WTC11 (cell line): ENCODE data around the gene TOB1. TPM values are rescaled to one million over a fixed set of nuclear protein-coding genes. Genes with fewer than 3 reads are reported as not detected.
A peak's percentile ranks its signal among the peaks of the same experiment; 100 is the strongest.

Experiments
- ATAC-seq: fragments of 200-7000 bp; cut with Tn5 transposase; 2 replicates; pipeline ENCODE4 v1.10.0; 2021; ENCODE audit warnings: mild to moderate bottlenecking, moderate library complexity
- CTCF ChIA-PET: fragments of 300-600 bp; sonication (Branson Sonifier 250); formaldehyde crosslinking; loops from one replicate; lab custom pipeline; 2021; ENCODE audit warnings: antibody characterized with exemption; lab: Charles Lee
- POLR2A ChIA-PET: fragments of 350-600 bp; sonication (Branson Sonifier 250); formaldehyde crosslinking; loops from one replicate; lab custom pipeline; 2021; ENCODE audit warnings: antibody characterized with exemption; lab: Charles Lee
- DNase-seq: peaks from one replicate; pipeline ENCODE4 v3.0.0; 2021; ENCODE audit warnings: low spot score
- H3K27ac Mint-ChIP-seq: 2 replicates; pipeline ENCODE4 v1.8.0; 2021; ENCODE audit warnings: mixed read lengths
- H3K27me3 Mint-ChIP-seq: 2 replicates; pipeline ENCODE4 v1.8.0; 2021; ENCODE audit warnings: low read depth, mild to moderate bottlenecking, moderate library complexity, mixed read lengths
- H3K36me3 Mint-ChIP-seq: 2 replicates; pipeline ENCODE4 v1.8.0; 2021; ENCODE audit warnings: mixed read lengths
- H3K4me1 Mint-ChIP-seq: 2 replicates; pipeline ENCODE4 v1.8.0; 2022; ENCODE audit warnings: mixed read lengths
- H3K4me3 Mint-ChIP-seq: 2 replicates; pipeline ENCODE4 v1.8.0; 2021; ENCODE audit warnings: mild to moderate bottlenecking, moderate library complexity, mixed read lengths
- H3K9me3 Mint-ChIP-seq: 2 replicates; pipeline ENCODE4 v1.8.0; 2021; ENCODE audit warnings: mixed read lengths
- E2F1 ChIP-seq: sonication (generic); formaldehyde crosslinking; IDR thresholded peaks from 2 replicates; pipeline ENCODE4 v1.8.0; 2022; ENCODE audit warnings: mild to moderate bottlenecking, missing genetic modification reagents
- ELF4 ChIP-seq: sonication (generic); formaldehyde crosslinking; IDR thresholded peaks from 2 replicates; pipeline ENCODE4 v1.8.1; 2022; ENCODE audit warnings: low read depth, mild to moderate bottlenecking, moderate library complexity, missing genetic modification reagents
- EMX1 ChIP-seq: fragments of 250-450 bp; sonication (Bioruptor Pico); IDR thresholded peaks from 2 replicates; pipeline ENCODE4 v1.8.0; 2021; ENCODE audit warnings: mild to moderate bottlenecking
- FOXK1 ChIP-seq: sonication (generic); formaldehyde crosslinking; IDR thresholded peaks from 2 replicates; pipeline ENCODE4 v1.8.0; 2022; ENCODE audit warnings: mild to moderate bottlenecking, moderate library complexity, missing genetic modification reagents
- GRHL2 ChIP-seq: fragments of 250-450 bp; sonication (Bioruptor Pico); IDR thresholded peaks from 2 replicates; pipeline ENCODE4 v1.8.0; 2022; ENCODE audit warnings: mild to moderate bottlenecking, moderate library complexity; ENCODE audit not compliant: insufficient replicate concordance, severe bottlenecking
- IRF1 ChIP-seq: sonication (generic); formaldehyde crosslinking; IDR thresholded peaks from 2 replicates; pipeline ENCODE4 v1.8.0; 2023; ENCODE audit warnings: missing genetic modification reagents
- NFATC4 ChIP-seq: fragments of 250-450 bp; sonication (Bioruptor Pico); IDR thresholded peaks from 2 replicates; pipeline ENCODE4 v1.9.0; 2021; ENCODE audit warnings: mild to moderate bottlenecking
- TEAD1 ChIP-seq: sonication (generic); formaldehyde crosslinking; IDR thresholded peaks from 2 replicates; pipeline ENCODE4 v1.8.0; 2022; ENCODE audit warnings: mild to moderate bottlenecking, missing genetic modification reagents
- TP53 ChIP-seq: sonication (generic); formaldehyde crosslinking; IDR thresholded peaks from 2 replicates; pipeline ENCODE4 v1.8.1; 2023; ENCODE audit warnings: mild to moderate bottlenecking, missing genetic modification reagents
- USF2 ChIP-seq: sonication (generic); formaldehyde crosslinking; IDR thresholded peaks from 2 replicates; pipeline ENCODE4 v1.8.1; 2023; ENCODE audit warnings: mild to moderate bottlenecking, missing genetic modification reagents, moderate library complexity
- ZNF317 ChIP-seq: sonication (generic); formaldehyde crosslinking; IDR thresholded peaks from 2 replicates; pipeline ENCODE4 v1.8.1; 2023; ENCODE audit warnings: low read depth, mild to moderate bottlenecking, moderate library complexity, missing genetic modification reagents, borderline replicate concordance
- ZNF423 ChIP-seq: fragments of 250-450 bp; sonication (Bioruptor Pico); IDR thresholded peaks from 2 replicates; pipeline ENCODE4 v2.1.2; 2022; ENCODE audit warnings: mild to moderate bottlenecking, moderate library complexity
- total RNA-seq: library from RNA; stranded (reverse); gene quantifications from 3 replicates; pipeline ENCODE4 v1.2.3, GENCODE V29; 2021
- TF ChIP-seq, protein P1 (sequence below): fragments of 250-450 bp; sonication (Bioruptor Pico); conservative IDR thresholded peaks from 2 replicates; pipeline ENCODE4 v1.9.0; 2021; ENCODE audit warnings: mild to moderate bottlenecking
- TF ChIP-seq, protein P2 (sequence below): sonication (generic); formaldehyde crosslinking; IDR thresholded peaks from 2 replicates; pipeline ENCODE4 v1.8.1; 2022; ENCODE audit warnings: mild to moderate bottlenecking, missing genetic modification reagents, moderate library complexity, borderline replicate concordance

TOB1 gene
- total RNA-seq, 1 experiment from 2014 or later: 36.0 TPM

DNA sequence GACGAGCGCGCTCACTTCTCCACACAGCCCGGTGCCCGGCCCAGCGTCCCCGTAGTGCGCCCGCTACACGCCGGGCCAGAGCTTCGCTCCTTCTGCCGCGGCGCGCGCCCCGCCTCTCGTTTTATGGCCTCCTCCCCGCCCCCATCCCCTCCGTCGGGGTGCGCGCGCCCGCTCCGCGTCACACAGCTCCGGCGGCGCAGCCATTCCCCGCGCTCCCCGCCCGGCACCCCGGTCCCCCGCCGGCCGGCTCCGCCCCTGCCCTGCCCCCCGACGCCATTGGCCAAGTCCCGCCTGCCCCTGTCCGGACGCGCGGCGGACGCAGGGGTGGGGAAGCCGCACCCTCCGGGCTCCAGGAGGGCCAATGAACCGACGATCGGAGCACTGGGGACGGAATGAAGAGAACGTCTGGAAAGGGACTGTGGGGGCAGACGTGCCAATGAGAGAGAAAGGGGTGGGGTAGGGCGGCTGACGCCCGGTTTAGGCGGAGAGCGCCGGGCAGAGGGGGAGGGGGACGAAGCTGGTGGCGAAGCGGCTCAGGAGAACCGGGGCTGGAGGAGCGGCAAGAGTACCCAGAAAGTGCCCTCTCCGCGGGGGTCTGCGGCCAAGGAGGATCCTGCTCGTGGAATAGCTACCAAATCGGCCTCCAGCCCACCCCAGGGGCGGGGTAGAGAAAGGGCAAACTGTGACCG is at the start of gene TOB1 (continued):
- TF ChIP-seq, protein P1, sequence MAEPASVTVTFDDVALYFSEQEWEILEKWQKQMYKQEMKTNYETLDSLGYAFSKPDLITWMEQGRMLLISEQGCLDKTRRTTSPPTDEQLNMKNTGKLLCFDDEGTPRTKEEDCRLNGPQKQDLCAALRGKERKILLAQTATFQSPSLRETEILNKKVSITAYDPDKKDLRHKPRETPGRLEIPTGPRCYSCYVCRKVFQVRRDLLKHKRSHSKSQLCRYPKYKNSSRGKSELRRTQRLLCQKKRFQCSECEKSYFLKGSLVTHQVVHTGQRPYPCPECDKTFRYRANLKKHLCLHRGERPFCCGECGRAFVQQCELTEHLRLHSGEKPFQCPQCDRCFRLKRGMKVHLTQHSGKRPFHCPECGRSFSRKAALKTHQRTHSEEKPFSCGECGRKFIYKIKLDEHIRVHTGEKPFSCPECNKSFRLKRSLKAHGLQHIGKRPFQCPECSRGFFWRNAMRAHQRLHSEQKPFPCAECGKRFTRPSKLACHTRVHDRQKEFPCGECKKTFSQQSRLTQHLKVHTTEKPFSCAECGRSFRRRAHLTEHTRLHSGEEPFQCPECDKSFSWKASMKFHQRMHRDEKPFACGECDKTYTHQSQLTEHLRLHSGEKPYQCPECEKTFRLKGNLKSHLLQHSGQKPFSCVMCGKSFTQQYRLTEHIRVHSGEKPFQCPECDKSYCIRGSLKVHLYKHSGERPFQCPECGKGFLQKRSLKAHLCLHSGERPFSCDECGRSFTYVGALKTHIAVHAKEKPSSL (CRISPR knock-in tag): no peak

GRCh38 chr17:50914505-50915063 is 48.4 kb upstream of the TOB1 start:
- POLR2A ChIA-PET: interaction anchor here (0.6 to 0.9 kb wide), 3 partner anchors 12 to 49 kb away, joined by 3 to 5 read pairs (median 3); partner anchors contain the start of gene TOB1
- TF ChIP-seq IRF1 (CRISPR knock-in tag): no peak
- TF ChIP-seq ZNF423: 0 out of 2 replicates have a peak, but pooled peaks have one; percentile 5
- TF ChIP-seq TP53 (CRISPR knock-in tag): no peak
- TF ChIP-seq EMX1 (CRISPR knock-in tag): no peak
- ATAC-seq: 0 out of 2 replicates have a peak, but pooled peaks have one; percentile 5

DNA sequence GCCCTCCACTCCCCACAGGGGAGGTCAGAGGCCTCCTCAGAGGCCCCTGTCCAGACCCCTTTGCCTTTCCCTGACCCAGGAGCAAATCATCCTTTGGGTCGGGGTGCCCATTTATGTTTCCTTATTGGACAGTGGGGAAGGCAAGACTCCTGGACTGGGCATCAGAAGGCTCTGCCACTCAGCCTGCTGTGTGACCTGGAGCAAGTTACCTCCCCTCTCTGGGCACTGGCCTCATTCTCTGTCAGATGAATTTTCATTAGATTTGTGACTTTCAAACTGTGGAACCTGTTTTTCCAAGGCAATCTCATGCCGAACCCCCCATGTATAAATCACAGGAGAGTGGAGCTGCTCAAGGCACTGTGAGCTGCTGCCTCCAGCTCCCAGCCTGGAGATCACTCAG is 47.0 kb upstream of the TOB1 start:
- Mint-ChIP-seq H3K36me3 (no peaks in the 10 kb centered on the region), H3K4me3 (no peak overlapping the region)
- TF ChIP-seq ELF4 (CRISPR knock-in tag) (no peak), ZNF317 (CRISPR knock-in tag) (no peak), E2F1 (CRISPR knock-in tag) (no peak), GRHL2 (CRISPR knock-in tag) (no peak), TEAD1 (CRISPR knock-in tag) (no peak)
- TF ChIP-seq, protein P2, sequence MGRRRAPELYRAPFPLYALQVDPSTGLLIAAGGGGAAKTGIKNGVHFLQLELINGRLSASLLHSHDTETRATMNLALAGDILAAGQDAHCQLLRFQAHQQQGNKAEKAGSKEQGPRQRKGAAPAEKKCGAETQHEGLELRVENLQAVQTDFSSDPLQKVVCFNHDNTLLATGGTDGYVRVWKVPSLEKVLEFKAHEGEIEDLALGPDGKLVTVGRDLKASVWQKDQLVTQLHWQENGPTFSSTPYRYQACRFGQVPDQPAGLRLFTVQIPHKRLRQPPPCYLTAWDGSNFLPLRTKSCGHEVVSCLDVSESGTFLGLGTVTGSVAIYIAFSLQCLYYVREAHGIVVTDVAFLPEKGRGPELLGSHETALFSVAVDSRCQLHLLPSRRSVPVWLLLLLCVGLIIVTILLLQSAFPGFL (CRISPR knock-in tag): no peak
- TF ChIP-seq, all 79 proteins: peak for 0
- POLR2A ChIA-PET: no interaction called here
- no peak for ATAC-seq
- no peaks in the 10 kb centered on the region for H3K9me3 Mint-ChIP-seq
- H3K27me3 Mint-ChIP-seq: no peaks in the 10 kb centered on the region
- no peak overlapping the region for H3K27ac Mint-ChIP-seq
- no peak for DNase-seq
- CTCF ChIA-PET: interaction anchor here (0.7 kb wide), 1 partner anchor 337 kb away, joined by 4 read pairs; no protein-coding TSS in a partner anchor
- peaks cover 64% of the 10 kb centered on the region for H3K4me1 Mint-ChIP-seq

More at GRCh38 chr17:50914505-50915063, 48.4 kb upstream of the TOB1 start:
- DNase-seq: no peak
- CTCF ChIA-PET: interaction anchor here (1.1 kb wide), 1 partner anchor 35 kb away, joined by 5 read pairs; no protein-coding TSS in a partner anchor
- no peaks in the 10 kb centered on the region for H3K9me3 Mint-ChIP-seq
- H3K4me1 Mint-ChIP-seq: peaks cover 64% of the 10 kb centered on the region
- H3K4me3 Mint-ChIP-seq: no peak overlapping the region
- H3K36me3 Mint-ChIP-seq: no peaks in the 10 kb centered on the region
- no peak overlapping the region; the same call in 1 of the 2 replicates for H3K27ac Mint-ChIP-seq
- H3K27me3 Mint-ChIP-seq: no peaks in the 10 kb centered on the region

DNA sequence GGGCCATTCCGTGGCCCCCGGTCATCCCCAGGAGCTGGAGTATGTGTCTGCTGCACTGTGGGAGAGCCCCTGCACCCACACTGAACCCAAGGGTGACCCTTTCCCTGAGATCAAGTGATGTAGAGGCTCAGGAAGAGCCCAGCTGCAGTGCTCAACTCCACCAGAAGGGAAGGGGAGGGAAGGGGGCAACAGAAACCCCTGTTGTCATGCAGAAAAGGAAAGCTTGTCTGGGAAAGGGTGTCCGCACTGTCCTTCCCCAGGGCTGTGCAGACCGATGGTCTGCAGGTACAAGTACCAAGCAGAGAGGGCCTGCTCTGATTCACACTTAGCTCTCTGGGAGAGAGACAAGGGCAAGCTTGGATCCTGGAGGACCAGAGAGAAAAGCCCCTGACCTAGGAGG is 45.7 kb upstream of the TOB1 start:
- DNase-seq: no peak
- H3K4me3 Mint-ChIP-seq: no peak overlapping the region
- CTCF ChIA-PET: interaction anchor here (0.5 to 1.5 kb wide), 17 partner anchors 9 to 186 kb away, joined by 3 to 15 read pairs (median 5); partner anchors contain the start of gene TOB1
- POLR2A ChIA-PET: interaction anchor here (0.5 to 2.0 kb wide), 5 partner anchors 9 to 46 kb away, joined by 3 to 8 read pairs (median 6); partner anchors contain the start of gene TOB1
- no peaks in the 10 kb centered on the region for H3K27me3 Mint-ChIP-seq
- no peaks in the 10 kb centered on the region for H3K9me3 Mint-ChIP-seq
- TF ChIP-seq FOXK1 (CRISPR knock-in tag): no peak
- TF ChIP-seq NFATC4 (CRISPR knock-in tag): no peak
- TF ChIP-seq USF2 (CRISPR knock-in tag): no peak
- peak; percentile 75 for ATAC-seq
- no peaks in the 10 kb centered on the region for H3K36me3 Mint-ChIP-seq
- H3K4me1 Mint-ChIP-seq: peaks cover 56% of the 10 kb centered on the region
- H3K27ac Mint-ChIP-seq: no peak overlapping the region; the same call in 1 of the 2 replicates
